Nephron (organoid): Measurements from ENCODE around the gene TP53TG5.

ENCODE experiments used
- H3K27ac Mint-ChIP-seq, 3 experiments: 2 replicates each; pipeline ENCODE4 v1.8.0; 2020; ENCODE audit warnings: mixed read lengths in 3 of 3, mild to moderate bottlenecking in 2 of 3, moderate library complexity in 1 of 3
- H3K27me3 Mint-ChIP-seq: 2 replicates; pipeline ENCODE4 v1.8.0; 2021; ENCODE audit warnings: low read depth, mild to moderate bottlenecking, moderate library complexity, mixed read lengths
- H3K36me3 Mint-ChIP-seq: 2 replicates; pipeline ENCODE4 v1.8.0; 2020; ENCODE audit warnings: low read depth, mixed read lengths
- H3K4me1 Mint-ChIP-seq: 2 replicates; pipeline ENCODE4 v1.8.0; 2020; ENCODE audit warnings: mixed read lengths
- H3K4me3 Mint-ChIP-seq, 3 experiments: 2 replicates each; pipeline ENCODE4 v1.8.0; 2020; ENCODE audit warnings: mild to moderate bottlenecking in 3 of 3, mixed read lengths in 3 of 3, moderate library complexity in 2 of 3
- H3K9me3 Mint-ChIP-seq: 2 replicates; pipeline ENCODE4 v1.8.0; 2020; ENCODE audit warnings: mixed read lengths
- TF ChIP-seq, protein P1 (sequence below), 3 experiments: fragments of 200-600 bp; sonication (generic); IDR thresholded peaks; one replicate each; pipeline ENCODE4 v1.5.0; 2021; ENCODE audit warnings: antibody characterized with exemption in 3 of 3; ENCODE audit not compliant: unreplicated experiment in 3 of 3

Gene TP53TG5

DNA sequence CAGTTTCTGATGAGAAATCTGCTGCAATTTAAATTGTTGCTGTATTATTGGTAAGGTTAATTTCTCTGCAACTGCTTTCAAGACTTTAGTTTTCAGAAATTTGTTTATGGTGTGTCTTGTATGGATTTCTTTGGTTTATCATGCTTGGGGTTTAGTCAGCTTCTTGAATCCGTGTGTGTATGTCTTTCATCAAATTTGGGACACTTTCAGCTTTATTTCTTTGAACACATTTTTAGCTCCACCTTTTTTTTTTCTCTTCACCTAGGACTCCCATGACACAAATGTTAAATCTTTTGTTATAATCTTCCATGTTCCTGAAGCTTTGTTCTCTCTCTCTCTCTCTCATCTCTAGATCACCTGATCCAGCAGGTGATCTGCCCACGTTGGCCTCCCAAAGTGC is 13.4 kb upstream of the TP53TG5 start:
- Mint-ChIP-seq H3K4me3 (no peak overlapping the region), H3K4me1 (no peaks in the 10 kb centered on the region), H3K36me3 (peaks cover 16% of the 10 kb centered on the region), H3K27me3 (no peaks in the 10 kb centered on the region), H3K27ac (no peak overlapping the region), H3K9me3 (peaks cover 4% of the 10 kb centered on the region)
- TF ChIP-seq, protein P1, sequence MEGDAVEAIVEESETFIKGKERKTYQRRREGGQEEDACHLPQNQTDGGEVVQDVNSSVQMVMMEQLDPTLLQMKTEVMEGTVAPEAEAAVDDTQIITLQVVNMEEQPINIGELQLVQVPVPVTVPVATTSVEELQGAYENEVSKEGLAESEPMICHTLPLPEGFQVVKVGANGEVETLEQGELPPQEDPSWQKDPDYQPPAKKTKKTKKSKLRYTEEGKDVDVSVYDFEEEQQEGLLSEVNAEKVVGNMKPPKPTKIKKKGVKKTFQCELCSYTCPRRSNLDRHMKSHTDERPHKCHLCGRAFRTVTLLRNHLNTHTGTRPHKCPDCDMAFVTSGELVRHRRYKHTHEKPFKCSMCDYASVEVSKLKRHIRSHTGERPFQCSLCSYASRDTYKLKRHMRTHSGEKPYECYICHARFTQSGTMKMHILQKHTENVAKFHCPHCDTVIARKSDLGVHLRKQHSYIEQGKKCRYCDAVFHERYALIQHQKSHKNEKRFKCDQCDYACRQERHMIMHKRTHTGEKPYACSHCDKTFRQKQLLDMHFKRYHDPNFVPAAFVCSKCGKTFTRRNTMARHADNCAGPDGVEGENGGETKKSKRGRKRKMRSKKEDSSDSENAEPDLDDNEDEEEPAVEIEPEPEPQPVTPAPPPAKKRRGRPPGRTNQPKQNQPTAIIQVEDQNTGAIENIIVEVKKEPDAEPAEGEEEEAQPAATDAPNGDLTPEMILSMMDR (IDR thresholded peaks at IDR 0.05; ENCODE audit: unreplicated experiment in 3 of 3), result no peak

DNA sequence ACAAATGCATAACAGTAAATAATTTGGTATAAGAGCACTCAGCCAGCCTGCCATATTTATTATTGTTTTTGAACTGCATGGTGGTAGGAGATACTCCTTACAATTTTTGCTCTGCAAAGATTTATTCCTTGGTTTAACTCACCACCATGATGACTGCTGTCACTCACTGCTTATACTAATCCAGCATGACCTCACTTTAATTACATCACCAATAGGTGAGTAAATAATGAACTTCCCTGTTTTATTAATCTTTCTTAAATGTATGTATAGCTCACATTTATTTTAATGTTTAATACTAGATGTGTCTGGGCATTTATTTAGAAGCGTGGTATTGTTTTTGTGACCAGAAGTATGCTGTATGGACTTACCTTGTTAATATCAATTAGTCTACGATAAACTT is 12.8 kb upstream of the TP53TG5 start:
- H3K27ac Mint-ChIP-seq, result no peak overlapping the region
- TF ChIP-seq, protein P1 (IDR thresholded peaks at IDR 0.05; ENCODE audit: unreplicated experiment in 3 of 3), result no peak
- peaks cover 16% of the 10 kb centered on the region for H3K36me3 Mint-ChIP-seq
- peaks cover 4% of the 10 kb centered on the region for H3K9me3 Mint-ChIP-seq
- no peaks in the 10 kb centered on the region for H3K27me3 Mint-ChIP-seq
- H3K4me3 Mint-ChIP-seq, result no peak overlapping the region
- no peaks in the 10 kb centered on the region for H3K4me1 Mint-ChIP-seq

DNA sequence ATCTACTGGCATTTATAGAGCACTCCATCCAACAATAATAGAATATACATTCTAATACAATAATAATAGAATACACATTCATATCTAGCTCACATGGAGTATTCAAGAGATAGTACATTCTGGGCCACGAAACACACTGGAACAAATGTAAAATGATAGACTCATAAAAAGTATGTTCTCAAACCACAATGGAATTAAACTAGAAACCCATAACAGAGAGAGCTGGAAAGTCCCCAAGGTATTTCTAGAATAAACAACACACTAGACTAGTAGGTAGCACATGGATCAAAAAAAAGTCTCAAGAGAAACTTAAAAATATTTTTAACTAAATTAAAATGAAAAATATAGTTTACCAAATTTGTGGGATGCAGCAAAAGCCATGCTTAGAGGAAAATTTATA is 9.1 kb upstream of the TP53TG5 start:
- peaks cover 4% of the 10 kb centered on the region for H3K9me3 Mint-ChIP-seq
- peaks cover 10% of the 10 kb centered on the region for H3K36me3 Mint-ChIP-seq
- H3K4me1 Mint-ChIP-seq, result no peaks in the 10 kb centered on the region
- H3K27me3 Mint-ChIP-seq, result no peaks in the 10 kb centered on the region
- no peak overlapping the region for H3K4me3 Mint-ChIP-seq
- H3K27ac Mint-ChIP-seq, result no peak overlapping the region
- TF ChIP-seq, protein P1 (IDR thresholded peaks at IDR 0.05; ENCODE audit: unreplicated experiment in 3 of 3), result no peak

DNA sequence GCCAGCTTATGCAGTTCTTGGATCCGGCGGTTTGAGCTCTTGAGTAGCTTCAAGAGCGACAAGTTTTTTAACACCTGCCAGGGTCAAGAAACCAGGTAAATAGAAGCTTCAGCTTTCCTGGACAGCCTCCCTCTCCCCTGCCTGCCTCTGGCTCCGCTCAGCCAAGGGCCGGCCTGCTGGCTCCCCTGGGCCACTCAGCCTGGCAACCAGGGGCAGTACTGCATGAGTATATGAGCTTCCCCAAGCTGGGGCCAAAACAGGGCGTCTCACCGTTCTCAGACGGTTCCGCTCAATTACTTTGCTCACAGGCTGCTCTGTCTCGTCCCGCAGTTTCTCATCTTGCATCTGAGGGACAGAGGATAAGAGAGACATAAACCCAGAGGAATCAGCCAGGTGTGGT is 856 bp downstream of the TP53TG5 start:
- Mint-ChIP-seq H3K27ac (peak overlapping the region; percentile 96 to 98 (median 96)), H3K4me3 (no peak overlapping the region), H3K36me3 (peaks cover 9% of the 10 kb centered on the region), H3K9me3 (no peaks in the 10 kb centered on the region), H3K27me3 (peaks cover 7% of the 10 kb centered on the region), H3K4me1 (peaks cover 4% of the 10 kb centered on the region)
- TF ChIP-seq, protein P1 (IDR thresholded peaks at IDR 0.05; ENCODE audit: unreplicated experiment in 3 of 3), result no peak

DNA sequence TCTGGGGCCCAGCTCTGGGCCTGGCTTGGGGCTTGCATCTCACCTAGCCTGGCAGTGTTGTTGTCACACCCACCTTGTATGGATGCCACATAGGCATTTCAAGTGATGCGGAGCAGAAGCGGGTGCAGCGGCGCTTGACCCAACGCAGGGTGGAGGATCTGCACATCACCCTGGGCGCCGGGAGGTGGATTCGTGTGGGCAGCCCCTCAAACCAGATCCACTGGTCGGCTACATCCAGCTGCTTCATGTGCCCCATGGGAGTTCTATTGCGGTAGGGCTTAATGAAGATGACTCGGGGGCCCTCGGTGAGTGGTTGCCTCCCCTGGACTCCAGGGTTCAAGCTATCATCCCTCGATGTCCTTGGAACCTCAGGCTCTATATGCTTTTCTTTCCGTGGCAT is 3.2 kb downstream of the TP53TG5 start:
- peak overlapping the region; percentile 36 to 98 (median 54) for H3K27ac Mint-ChIP-seq
- peaks cover 4% of the 10 kb centered on the region for H3K36me3 Mint-ChIP-seq
- peaks cover 4% of the 10 kb centered on the region for H3K4me1 Mint-ChIP-seq
- no peak overlapping the region for H3K4me3 Mint-ChIP-seq
- no peaks in the 10 kb centered on the region for H3K9me3 Mint-ChIP-seq
- TF ChIP-seq, protein P1 (IDR thresholded peaks at IDR 0.05; ENCODE audit: unreplicated experiment in 3 of 3), result no peak
- H3K27me3 Mint-ChIP-seq, result peaks cover 7% of the 10 kb centered on the region

DNA sequence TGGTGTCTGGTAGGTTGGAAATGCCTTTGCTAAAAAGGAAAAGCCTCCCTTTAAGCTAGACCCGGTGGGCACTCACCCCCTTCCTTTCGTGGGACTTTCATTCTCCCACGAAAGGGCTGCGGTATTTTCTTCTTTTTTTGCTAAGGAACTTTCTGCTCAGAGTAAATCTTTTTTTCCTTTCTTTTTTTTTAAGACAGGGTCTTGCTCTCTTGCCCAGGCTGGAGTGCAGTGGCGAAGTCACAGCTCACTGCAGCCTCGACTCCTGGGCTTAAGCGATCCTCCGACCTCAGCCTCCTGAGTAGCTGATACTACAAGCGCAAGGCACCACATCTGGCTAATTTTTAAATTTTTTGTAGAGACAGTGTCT is 4.0 kb downstream of the TP53TG5 start:
- Mint-ChIP-seq H3K27ac (peak overlapping the region; percentile 23 to 81 (median 79)), H3K4me3 (peak overlapping the region; percentile 76 to 87 (median 83)), H3K27me3 (peaks cover 7% of the 10 kb centered on the region), H3K9me3 (no peaks in the 10 kb centered on the region), H3K36me3 (peaks cover 7% of the 10 kb centered on the region), H3K4me1 (peaks cover 4% of the 10 kb centered on the region)
- TF ChIP-seq, protein P1 (IDR thresholded peaks at IDR 0.05; ENCODE audit: unreplicated experiment in 3 of 3), result peak in 1 of 3 experiments; percentile 23
